Measurements from ENCODE around the gene ARPC1B.

DNA sequence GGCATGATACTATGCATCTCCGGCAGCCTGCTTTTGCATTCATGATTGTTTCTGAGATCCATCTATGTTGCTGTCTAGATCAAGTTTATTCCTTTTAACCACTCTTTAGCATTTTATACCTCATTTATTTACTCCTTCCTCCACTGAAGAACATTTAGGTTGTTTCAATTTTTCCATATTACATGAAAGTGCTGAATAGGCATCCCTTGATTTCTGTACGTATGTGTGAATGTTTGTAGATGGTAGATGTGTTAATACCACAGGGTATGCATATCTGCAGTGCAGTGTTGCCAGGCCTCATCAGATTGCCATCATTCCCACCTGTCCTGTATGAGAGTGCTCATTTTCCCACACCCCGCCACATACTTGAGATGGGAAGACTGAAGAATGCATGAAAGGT is 34.9 kb upstream of the ARPC1B start:
- TF ChIP-seq CBX8 (IDR thresholded peaks at IDR 0.05; ENCODE audit: borderline replicate concordance, low read depth, low read length) (no peak), SIX5 (IDR thresholded peaks at IDR 0.05; ENCODE audit: low read depth, low read length) (no peak), POU5F1 (IDR thresholded peaks at IDR 0.05; ENCODE audit: low read depth, low read length) (no peak), JUND (IDR thresholded peaks at IDR 0.05; ENCODE audit: low read length) (no peak), PHF8 (conservative IDR thresholded peaks at IDR 0.05; ENCODE audit: low read depth, low read length) (no peak), POLR2A (IDR thresholded peaks at IDR 0.05; ENCODE audit: control extremely low read depth in 1 of 2, low read depth in 2 of 2, low read length in 2 of 2) (no peak), EZH2 (IDR thresholded peaks at IDR 0.05; ENCODE audit: low read depth, low read length, severe bottlenecking) (no peak), CREB1 (IDR thresholded peaks at IDR 0.05) (no peak), TAF1 (IDR thresholded peaks at IDR 0.05; ENCODE audit: low read depth, low read length) (no peak)
- TF ChIP-seq, protein P1, sequence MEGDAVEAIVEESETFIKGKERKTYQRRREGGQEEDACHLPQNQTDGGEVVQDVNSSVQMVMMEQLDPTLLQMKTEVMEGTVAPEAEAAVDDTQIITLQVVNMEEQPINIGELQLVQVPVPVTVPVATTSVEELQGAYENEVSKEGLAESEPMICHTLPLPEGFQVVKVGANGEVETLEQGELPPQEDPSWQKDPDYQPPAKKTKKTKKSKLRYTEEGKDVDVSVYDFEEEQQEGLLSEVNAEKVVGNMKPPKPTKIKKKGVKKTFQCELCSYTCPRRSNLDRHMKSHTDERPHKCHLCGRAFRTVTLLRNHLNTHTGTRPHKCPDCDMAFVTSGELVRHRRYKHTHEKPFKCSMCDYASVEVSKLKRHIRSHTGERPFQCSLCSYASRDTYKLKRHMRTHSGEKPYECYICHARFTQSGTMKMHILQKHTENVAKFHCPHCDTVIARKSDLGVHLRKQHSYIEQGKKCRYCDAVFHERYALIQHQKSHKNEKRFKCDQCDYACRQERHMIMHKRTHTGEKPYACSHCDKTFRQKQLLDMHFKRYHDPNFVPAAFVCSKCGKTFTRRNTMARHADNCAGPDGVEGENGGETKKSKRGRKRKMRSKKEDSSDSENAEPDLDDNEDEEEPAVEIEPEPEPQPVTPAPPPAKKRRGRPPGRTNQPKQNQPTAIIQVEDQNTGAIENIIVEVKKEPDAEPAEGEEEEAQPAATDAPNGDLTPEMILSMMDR (IDR thresholded peaks at IDR 0.05; ENCODE audit: control extremely low read depth in 1 of 3, insufficient read depth in 1 of 3, low read depth in 1 of 3, low read length in 3 of 3): no peak

All from H1 (cell line).